Immature natural killer cell (primary cell): Measurements from ENCODE around the gene AKNA. TPM values are rescaled to one million over a fixed set of nuclear protein-coding genes. Genes with fewer than 3 reads are reported as not detected.
A peak's percentile ranks its signal among the peaks of the same experiment; 100 is the strongest.

Experiments
- DNase-seq, 3 donors: peaks; one replicate each; pipeline ENCODE4 v3.0.0; 2022; ENCODE audit warnings: mixed read lengths in 1 of 3
- H3K27ac Mint-ChIP-seq, 6 donors: one replicate each; pipeline ENCODE4 v1.8.0; 2020; ENCODE audit warnings: mixed read lengths in 6 of 6, mild to moderate bottlenecking in 5 of 6, inconsistent platforms in 4 of 6, moderate library complexity in 3 of 6
- H3K27me3 Mint-ChIP-seq, 3 donors: one replicate each; pipeline ENCODE4 v1.8.0; 2020 to 2021; ENCODE audit warnings: low read depth in 3 of 3, mild to moderate bottlenecking in 3 of 3, mixed read lengths in 3 of 3, moderate library complexity in 3 of 3, inconsistent platforms in 1 of 3
- H3K36me3 Mint-ChIP-seq, 3 donors: one replicate each; pipeline ENCODE4 v1.8.0; 2020; ENCODE audit warnings: mixed read lengths in 3 of 3, inconsistent platforms in 2 of 3, mild to moderate bottlenecking in 2 of 3
- H3K4me1 Mint-ChIP-seq, 2 donors: one replicate each; pipeline ENCODE4 v1.8.0; 2020; ENCODE audit warnings: inconsistent platforms in 2 of 2, mild to moderate bottlenecking in 2 of 2, mixed read lengths in 2 of 2, moderate library complexity in 1 of 2
- H3K4me3 Mint-ChIP-seq, 5 donors: one replicate each; pipeline ENCODE4 v1.8.0; 2020; ENCODE audit warnings: mild to moderate bottlenecking in 5 of 5, mixed read lengths in 5 of 5, inconsistent platforms in 3 of 5, moderate library complexity in 3 of 5
- H3K9me3 Mint-ChIP-seq, 6 donors: one replicate each; pipeline ENCODE4 v1.8.0; 2020; ENCODE audit warnings: mild to moderate bottlenecking in 6 of 6, mixed read lengths in 6 of 6, inconsistent platforms in 4 of 6, moderate library complexity in 3 of 6
- polyA plus RNA-seq, 3 donors: library from polyadenylated mRNA; unstranded; fragments of 300-500 nt; fragmentation: Illumina TruSeq; gene quantifications; one replicate each; pipeline ENCODE4 v1.2.3, GENCODE V29; 2021

The AKNA gene
- polyA plus RNA-seq, 3 donors from 2014 or later, result 4.0 to 56.3 (median 13.8) TPM

DNA sequence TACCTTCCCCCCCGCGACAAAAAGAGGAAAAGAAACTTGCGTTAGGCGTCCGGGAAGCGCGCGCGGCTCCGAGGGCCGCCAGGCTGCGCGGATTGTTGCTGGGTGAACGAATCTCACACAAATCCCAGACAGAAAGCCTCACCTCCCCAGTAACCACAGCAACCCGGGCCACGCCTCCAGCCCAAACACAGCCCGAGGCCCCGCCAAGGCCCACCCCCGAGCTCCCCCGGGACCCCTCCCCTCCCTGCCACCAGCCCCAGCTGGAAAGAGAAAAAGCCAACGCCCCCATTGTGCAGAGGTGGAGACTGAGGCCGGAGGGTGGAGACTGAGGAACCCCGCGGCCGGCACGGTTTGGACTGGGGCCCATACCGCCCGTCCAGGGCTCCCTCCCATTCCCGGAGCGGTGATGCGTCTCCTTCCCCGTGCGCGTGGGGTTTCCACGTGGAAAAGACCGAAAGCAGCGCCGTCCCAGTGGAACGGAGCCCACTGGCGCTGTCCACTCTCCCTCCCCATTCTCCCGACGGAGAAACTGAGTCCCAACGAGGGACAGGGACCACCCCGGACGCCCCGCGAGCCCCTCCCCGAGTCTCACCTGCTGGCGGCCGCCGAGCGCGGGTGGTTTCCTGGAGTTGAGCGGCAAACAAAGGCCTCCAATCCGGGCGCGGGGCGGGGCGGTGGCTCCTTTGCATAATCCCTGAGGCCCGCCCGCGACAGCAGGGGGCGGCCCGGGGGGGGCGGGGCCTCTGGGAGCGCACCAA, 10.2 kb upstream of the AKNA start:
- Mint-ChIP-seq H3K27me3 (peaks cover 0 to 10% (median 7%) of the 10 kb centered on the region in 3 donors), H3K4me1 (peaks cover 35 to 37% of the 10 kb centered on the region in 2 donors), H3K9me3 (no peaks in the 10 kb centered on the region), H3K27ac (peak overlapping the region; percentile 92 to 99 (median 93)), H3K36me3 (peaks cover 0 to 3% (median 3%) of the 10 kb centered on the region in 3 donors), H3K4me3 (peak overlapping the region; percentile 88 to 98 (median 95))
- DNase-seq, result peak; percentile 94

DNA sequence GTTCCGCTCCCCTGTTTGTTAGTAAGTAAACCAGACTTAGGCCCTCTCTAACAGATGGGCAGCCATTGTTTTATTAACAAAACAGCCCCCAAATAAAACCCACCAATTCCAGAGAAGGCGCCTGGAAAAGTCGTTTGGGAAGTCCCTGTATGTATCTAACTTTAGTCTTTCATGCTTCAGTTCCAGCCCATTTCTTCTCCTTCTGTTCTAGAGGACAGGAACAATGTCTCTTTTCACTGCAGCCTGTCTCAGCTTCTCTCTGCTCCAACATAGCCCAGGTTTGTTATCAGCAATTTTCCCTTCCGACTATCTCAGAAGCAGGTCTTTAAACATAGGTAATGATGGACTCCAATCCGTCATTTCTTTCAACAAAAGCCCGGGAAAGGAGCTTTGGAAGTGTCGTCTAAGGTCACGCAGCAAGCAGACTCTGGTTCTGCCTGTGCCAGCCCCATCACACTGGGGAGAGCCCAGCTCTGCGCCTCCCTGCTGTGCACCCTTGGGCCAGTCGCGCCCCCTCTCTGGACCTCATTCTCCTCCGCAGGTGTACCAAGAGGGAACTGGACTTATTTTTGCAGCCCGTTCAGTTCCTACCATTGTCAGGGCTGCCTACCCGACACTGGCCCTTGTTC, 9.6 kb upstream of the AKNA start:
- Mint-ChIP-seq H3K4me1 (peaks cover 40 to 42% of the 10 kb centered on the region in 2 donors), H3K36me3 (peaks cover 0 to 7% (median 3%) of the 10 kb centered on the region in 3 donors), H3K4me3 (peak overlapping the region; percentile 88 to 98 (median 95)), H3K9me3 (no peaks in the 10 kb centered on the region), H3K27me3 (peaks cover 0 to 12% (median 7%) of the 10 kb centered on the region in 3 donors), H3K27ac (peak overlapping the region; percentile 92 to 99 (median 93))
- no peak for DNase-seq

- peak overlapping the region; percentile 88 to 98 (median 95) for H3K4me3 Mint-ChIP-seq
- peaks cover 0 to 7% (median 3%) of the 10 kb centered on the region in 3 donors for H3K36me3 Mint-ChIP-seq
- peaks cover 0 to 12% (median 7%) of the 10 kb centered on the region in 3 donors for H3K27me3 Mint-ChIP-seq
- peak overlapping the region; percentile 92 to 99 (median 93) for H3K27ac Mint-ChIP-seq
- H3K9me3 Mint-ChIP-seq, result no peaks in the 10 kb centered on the region
- no peak for DNase-seq
- H3K4me1 Mint-ChIP-seq, result peaks cover 40 to 42% of the 10 kb centered on the region in 2 donors
Observed at GRCh38 chr9:114396558-114397218, 8.9 kb upstream of the AKNA start.

DNA sequence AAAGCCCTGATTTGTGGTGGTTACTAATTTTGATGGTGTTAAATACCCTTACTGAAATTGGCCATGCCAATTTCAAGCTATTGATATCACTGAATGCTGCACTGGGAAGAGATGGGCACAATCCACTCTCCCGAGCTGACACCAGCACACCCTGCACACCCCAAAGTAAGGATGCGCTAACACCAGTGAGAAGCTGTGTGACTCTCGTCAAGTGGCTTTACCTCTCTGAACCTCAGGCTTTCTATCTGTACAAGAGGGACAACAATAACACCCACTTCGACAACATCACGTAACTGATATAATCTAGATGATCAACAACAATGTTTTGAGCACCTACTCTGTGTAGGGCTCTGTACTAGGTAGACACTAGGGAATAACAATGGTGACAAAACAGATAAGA, 8.0 kb upstream of the AKNA start:
- Mint-ChIP-seq H3K9me3 (no peaks in the 10 kb centered on the region), H3K4me1 (peaks cover 47 to 48% of the 10 kb centered on the region in 2 donors), H3K27ac (peak overlapping the region in 5 of 6 donors; percentile 22 to 81 (median 42)), H3K4me3 (peak overlapping the region in 3 of 5 donors; percentile 36 to 97 (median 42)), H3K36me3 (peaks cover 0 to 7% (median 3%) of the 10 kb centered on the region in 3 donors), H3K27me3 (peaks cover under 1 to 12% (median 7%) of the 10 kb centered on the region in 3 donors)
- DNase-seq, result no peak

- peak overlapping the region in 3 of 5 donors; percentile 2 to 25 (median 5) for H3K4me3 Mint-ChIP-seq
- peaks cover 3 to 14% (median 7%) of the 10 kb centered on the region in 3 donors for H3K27me3 Mint-ChIP-seq
- H3K27ac Mint-ChIP-seq, result peak overlapping the region; percentile 42 to 83 (median 67)
- no peaks in the 10 kb centered on the region for H3K9me3 Mint-ChIP-seq
- peaks cover 52 to 53% of the 10 kb centered on the region in 2 donors for H3K4me1 Mint-ChIP-seq
- no peak for DNase-seq
- peaks cover 0 to 7% (median 3%) of the 10 kb centered on the region in 3 donors for H3K36me3 Mint-ChIP-seq
Observed at GRCh38 chr9:114395334-114395617, 7.5 kb upstream of the AKNA start.

GRCh38 chr9:114394523-114395333, 6.9 kb upstream of the AKNA start:
- H3K9me3 Mint-ChIP-seq, result no peaks in the 10 kb centered on the region
- H3K27me3 Mint-ChIP-seq, result peaks cover 3 to 17% (median 9%) of the 10 kb centered on the region in 3 donors
- peak overlapping the region; percentile 42 to 83 (median 76) for H3K27ac Mint-ChIP-seq
- peaks cover 0 to 7% (median 3%) of the 10 kb centered on the region in 3 donors for H3K36me3 Mint-ChIP-seq
- H3K4me1 Mint-ChIP-seq, result peaks cover 58% of the 10 kb centered on the region in 2 donors
- no peak for DNase-seq
- peak overlapping the region in 3 of 5 donors; percentile 2 to 25 (median 5) for H3K4me3 Mint-ChIP-seq

GRCh38 chr9:114392749-114393112, 4.9 kb upstream of the AKNA start:
- peak overlapping the region in 4 of 6 donors; percentile 12 to 47 (median 19) for H3K27ac Mint-ChIP-seq
- H3K36me3 Mint-ChIP-seq, result peaks cover 0 to 11% (median 3%) of the 10 kb centered on the region in 3 donors
- DNase-seq, result no peak
- peaks cover 5 to 20% (median 12%) of the 10 kb centered on the region in 3 donors for H3K27me3 Mint-ChIP-seq
- peaks cover 72 to 77% of the 10 kb centered on the region in 2 donors for H3K4me1 Mint-ChIP-seq
- no peaks in the 10 kb centered on the region for H3K9me3 Mint-ChIP-seq
- no peak overlapping the region for H3K4me3 Mint-ChIP-seq

DNA sequence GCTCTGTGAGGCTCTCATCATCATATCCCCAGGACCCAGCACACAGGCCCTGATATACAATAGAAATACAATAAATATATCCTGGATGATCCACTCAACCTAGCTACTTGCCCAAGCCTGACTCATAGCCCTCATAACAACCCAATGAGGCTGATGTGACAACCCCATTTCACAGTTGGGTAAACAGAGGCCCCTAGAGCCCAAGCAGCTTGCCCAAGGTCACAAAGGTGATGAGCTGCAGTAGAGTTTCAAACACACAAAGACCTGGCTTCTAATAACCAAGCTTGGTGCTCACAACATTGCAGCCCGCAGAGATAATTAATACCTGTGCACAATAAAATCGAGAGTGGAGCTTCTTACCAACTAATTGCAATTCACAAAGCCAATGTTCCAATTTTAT, 3.2 kb upstream of the AKNA start:
- Mint-ChIP-seq H3K27me3 (peaks cover 23 to 30% (median 30%) of the 10 kb centered on the region in 3 donors), H3K4me3 (peak overlapping the region in 4 of 5 donors; percentile 36 to 97 (median 76)), H3K27ac (peak overlapping the region; percentile 90 to 100 (median 99)), H3K4me1 (peaks cover 65 to 67% of the 10 kb centered on the region in 2 donors), H3K36me3 (peaks cover 6 to 29% (median 13%) of the 10 kb centered on the region in 3 donors), H3K9me3 (peaks cover 0 to 5% (median 0%) of the 10 kb centered on the region in 6 donors)
- no peak for DNase-seq

DNA sequence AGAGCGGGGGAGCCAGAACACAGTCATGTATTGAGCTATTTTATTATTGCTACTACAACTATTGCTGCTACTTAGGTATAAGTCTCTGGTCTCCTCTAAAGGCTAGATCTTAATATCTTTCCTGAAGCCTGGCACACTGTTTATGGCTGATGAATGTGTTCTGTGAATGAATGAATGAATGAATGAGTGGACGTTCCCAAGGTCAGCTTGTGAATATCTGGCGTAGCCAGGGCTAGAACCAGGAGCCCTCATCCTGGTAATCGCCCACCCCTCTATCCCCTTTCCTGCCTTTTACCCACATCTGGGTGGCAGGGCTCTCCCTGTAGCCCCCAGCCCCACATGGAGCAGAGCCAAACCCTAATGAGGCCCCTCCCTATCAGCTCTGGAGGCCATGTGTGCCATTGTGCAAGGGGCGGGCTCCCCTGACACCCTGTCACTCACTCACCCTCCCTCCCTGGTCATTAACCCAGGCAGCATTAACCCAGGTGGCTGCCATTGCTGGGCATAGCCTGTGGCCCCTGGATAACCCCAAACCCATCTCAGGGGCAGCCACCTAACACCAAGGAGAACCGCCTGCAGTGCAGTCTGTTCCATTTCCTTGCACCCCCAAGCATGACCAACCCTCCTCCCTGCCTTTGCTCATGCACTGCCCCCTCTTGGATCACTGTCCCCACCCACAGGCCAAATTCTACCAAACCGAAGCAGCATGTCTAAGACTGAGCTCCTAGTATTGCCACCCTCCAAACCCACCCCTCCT, 2.0 kb upstream of the AKNA start:
- Mint-ChIP-seq H3K27ac (peak overlapping the region; percentile 90 to 100 (median 99)), H3K4me3 (peak overlapping the region; percentile 92 to 97 (median 97)), H3K4me1 (peaks cover 62 to 66% of the 10 kb centered on the region in 2 donors), H3K27me3 (peaks cover 35 to 40% (median 40%) of the 10 kb centered on the region in 3 donors), H3K9me3 (peaks cover 0 to 5% (median 0%) of the 10 kb centered on the region in 6 donors), H3K36me3 (peaks cover 8 to 34% (median 15%) of the 10 kb centered on the region in 3 donors)
- DNase-seq, result peak; percentile 49 to 61 (median 60)

DNA sequence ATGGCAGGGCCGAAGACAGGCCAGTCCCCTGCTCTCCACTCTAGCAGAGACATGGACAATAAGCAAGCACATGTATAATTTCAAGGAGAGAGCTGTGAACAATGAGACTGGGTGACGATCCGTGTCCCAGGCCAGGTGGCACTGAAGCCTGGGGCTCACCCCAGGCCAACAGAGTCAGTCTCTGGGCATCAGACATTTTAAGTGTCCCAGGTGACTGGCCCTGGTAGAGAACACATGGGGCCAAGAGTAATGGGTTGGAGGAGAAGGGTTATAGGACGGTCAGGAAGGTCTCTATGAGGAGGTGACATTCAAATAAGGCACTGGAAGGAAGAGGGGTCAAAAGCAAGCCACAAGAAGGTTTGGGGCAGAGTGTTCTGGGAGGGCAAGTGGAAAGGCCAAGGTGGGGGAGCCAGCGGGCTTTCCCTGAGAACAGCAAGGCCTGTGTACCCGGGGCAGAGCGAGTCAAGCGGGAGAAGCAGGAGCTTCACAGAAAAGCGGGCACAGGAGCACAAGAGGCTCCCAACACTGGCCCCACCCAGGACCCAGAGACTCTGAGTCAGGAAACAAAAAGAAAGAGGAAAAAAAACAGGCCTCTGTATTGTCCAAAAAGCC, 1.1 kb upstream of the AKNA start:
- peaks cover 0 to 5% (median 0%) of the 10 kb centered on the region in 6 donors for H3K9me3 Mint-ChIP-seq
- H3K27ac Mint-ChIP-seq, result peak overlapping the region; percentile 90 to 100 (median 99)
- H3K4me1 Mint-ChIP-seq, result peaks cover 65 to 68% of the 10 kb centered on the region in 2 donors
- no peak for DNase-seq
- H3K4me3 Mint-ChIP-seq, result peak overlapping the region; percentile 92 to 97 (median 97)
- peaks cover 10 to 31% (median 14%) of the 10 kb centered on the region in 3 donors for H3K36me3 Mint-ChIP-seq
- peaks cover 38 to 49% (median 47%) of the 10 kb centered on the region in 3 donors for H3K27me3 Mint-ChIP-seq

GRCh38 chr9:114388357-114388682, 538 bp upstream of the AKNA start:
- Mint-ChIP-seq H3K4me1 (peaks cover 69 to 74% of the 10 kb centered on the region in 2 donors), H3K9me3 (peaks cover 0 to 5% (median 0%) of the 10 kb centered on the region in 6 donors), H3K36me3 (peaks cover 14 to 36% (median 17%) of the 10 kb centered on the region in 3 donors), H3K27me3 (peaks cover 42 to 54% (median 53%) of the 10 kb centered on the region in 3 donors), H3K27ac (peak overlapping the region; percentile 90 to 100 (median 99)), H3K4me3 (peak overlapping the region; percentile 92 to 97 (median 97))
- DNase-seq, result no peak
